Body of pancreas (tissue), 4 donors: ENCODE measurements around the gene ACSL4. TPM values are rescaled to one million over a fixed set of nuclear protein-coding genes. Genes with fewer than 3 reads are reported as not detected.
"Not testable (repeated sequence)": the region's sequence is repeated elsewhere in the genome, so short reads cannot be mapped to it uniquely, and the experiment has no call there.

Source experiments
- ATAC-seq: fragments of 150-250 bp; one replicate; pipeline ENCODE4 v1.9.1; 2016
- DNase-seq, 4 donors: peaks; one replicate each; pipeline ENCODE4 v3.0.0-alpha.2; 2019
- H3K27ac ChIP-seq, 4 donors: fragments of 200-600 bp; sonication (generic); 1 replicate in 3 of 4; 2 replicates in 1 of 4; pipeline versions ENCODE4 v1.5.1 to v1.6.1; 2016 to 2019; ENCODE audit warnings: mild to moderate bottlenecking in 1 of 4, mixed read lengths in 1 of 4, moderate library complexity in 1 of 4
- H3K27me3 ChIP-seq, 2 donors: fragments of 200-600 bp; sonication (generic); one replicate each; pipeline ENCODE4 v1.6.0; 2016; ENCODE audit warnings: mild to moderate bottlenecking in 1 of 2
- H3K36me3 ChIP-seq, 2 donors: fragments of 200-600 bp; sonication (generic); replicated peaks in 1 of 2; 2 replicates each; pipeline ENCODE4 v1.5.1; 2016; ENCODE audit warnings: low read depth in 2 of 2; ENCODE audit not compliant: insufficient read depth in 1 of 2
- H3K4me1 ChIP-seq: fragments of 200-600 bp; sonication (generic); one replicate; pipeline ENCODE4 v1.6.0; 2016
- H3K4me3 ChIP-seq, 2 donors: fragments of 200-600 bp; sonication (generic); 1 replicate in 1 of 2; 2 replicates in 1 of 2; pipeline ENCODE4 v1.5.1; 2016 to 2019
- H3K9me3 ChIP-seq, 3 donors: fragments of 200-600 bp; sonication (generic); 1 replicate in 2 of 3; 2 replicates in 1 of 3; pipeline ENCODE4 v1.5.1; 2016
- POLR2A ChIP-seq, 3 donors: fragments of 450-650 bp; IDR thresholded peaks; one replicate each; pipeline ENCODE4 v1.6.1; 2016; ENCODE audit warnings: antibody characterized with exemption in 3 of 3, mild to moderate bottlenecking in 2 of 3
- WGBS, 2 donors: methylation state at CpG; one replicate each; pipeline ENCODE4 v1.1.5; 2017; 5-methylcytosine and 5-hydroxymethylcytosine counted together
- intact Hi-C: fragments of 100-400 bp; cut with DNase I; formaldehyde crosslinking; loops from one replicate; pipeline ENCODE4 v1.15.1; 2023
- total RNA-seq, 2 donors: library from RNA; depleted of rRNA; stranded (reverse); fragments of >200 nt; gene quantifications; one replicate each; pipeline ENCODE4 v1.1.0, GENCODE V29; 2016
- TF ChIP-seq, protein P1 (sequence below), 7 experiments: fragments of 450-650 bp in 4 of 7; fragments of 200-600 bp in 3 of 7; sonication (generic) in 3 of 7; IDR thresholded peaks; one replicate each; pipeline ENCODE4 v1.5.1; 2016 to 2019; ENCODE audit warnings: antibody characterized with exemption in 7 of 7

The ACSL4 gene
- total RNA-seq, 2 donors from 2014 or later: 10.5 to 18.9 TPM

DNA sequence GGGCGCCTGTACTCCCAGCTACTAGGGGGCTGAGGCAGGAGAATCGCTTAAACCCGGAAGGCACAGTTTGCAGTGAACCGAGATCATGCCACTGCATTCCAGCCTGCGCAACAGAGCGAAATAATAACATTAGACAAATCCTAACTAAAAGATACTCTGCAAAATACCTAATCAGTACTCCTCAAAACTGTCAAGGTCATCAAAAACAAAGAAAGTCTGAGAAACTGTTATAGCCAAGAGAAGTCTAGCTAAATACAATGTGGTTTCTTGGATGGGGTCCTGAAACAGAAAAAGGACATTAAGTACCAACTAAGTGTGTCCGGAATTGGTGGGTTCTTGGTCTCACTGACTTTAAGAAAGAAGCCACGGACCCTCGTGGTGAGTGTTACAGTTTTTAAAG is 14.6 kb upstream of the ACSL4 start:
- intact Hi-C loops: no loop called here
- TF ChIP-seq POLR2A (IDR thresholded peaks at IDR 0.05): no peak
- TF ChIP-seq, protein P1, sequence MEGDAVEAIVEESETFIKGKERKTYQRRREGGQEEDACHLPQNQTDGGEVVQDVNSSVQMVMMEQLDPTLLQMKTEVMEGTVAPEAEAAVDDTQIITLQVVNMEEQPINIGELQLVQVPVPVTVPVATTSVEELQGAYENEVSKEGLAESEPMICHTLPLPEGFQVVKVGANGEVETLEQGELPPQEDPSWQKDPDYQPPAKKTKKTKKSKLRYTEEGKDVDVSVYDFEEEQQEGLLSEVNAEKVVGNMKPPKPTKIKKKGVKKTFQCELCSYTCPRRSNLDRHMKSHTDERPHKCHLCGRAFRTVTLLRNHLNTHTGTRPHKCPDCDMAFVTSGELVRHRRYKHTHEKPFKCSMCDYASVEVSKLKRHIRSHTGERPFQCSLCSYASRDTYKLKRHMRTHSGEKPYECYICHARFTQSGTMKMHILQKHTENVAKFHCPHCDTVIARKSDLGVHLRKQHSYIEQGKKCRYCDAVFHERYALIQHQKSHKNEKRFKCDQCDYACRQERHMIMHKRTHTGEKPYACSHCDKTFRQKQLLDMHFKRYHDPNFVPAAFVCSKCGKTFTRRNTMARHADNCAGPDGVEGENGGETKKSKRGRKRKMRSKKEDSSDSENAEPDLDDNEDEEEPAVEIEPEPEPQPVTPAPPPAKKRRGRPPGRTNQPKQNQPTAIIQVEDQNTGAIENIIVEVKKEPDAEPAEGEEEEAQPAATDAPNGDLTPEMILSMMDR (IDR thresholded peaks at IDR 0.05): no peak
- no peak for DNase-seq
- no peaks in the 10 kb centered on the region for H3K9me3 ChIP-seq
- H3K4me1 ChIP-seq: no peaks in the 10 kb centered on the region
- no peaks in the 10 kb centered on the region for H3K36me3 ChIP-seq
- H3K4me3 ChIP-seq: no peak overlapping the region
- H3K27ac ChIP-seq: no peak overlapping the region
- WGBS, 2 donors: 77 to 89% methylated on average over 3 to 7 of the region's 9 CpGs
- no peaks in the 10 kb centered on the region for H3K27me3 ChIP-seq
- no peak for ATAC-seq

DNA sequence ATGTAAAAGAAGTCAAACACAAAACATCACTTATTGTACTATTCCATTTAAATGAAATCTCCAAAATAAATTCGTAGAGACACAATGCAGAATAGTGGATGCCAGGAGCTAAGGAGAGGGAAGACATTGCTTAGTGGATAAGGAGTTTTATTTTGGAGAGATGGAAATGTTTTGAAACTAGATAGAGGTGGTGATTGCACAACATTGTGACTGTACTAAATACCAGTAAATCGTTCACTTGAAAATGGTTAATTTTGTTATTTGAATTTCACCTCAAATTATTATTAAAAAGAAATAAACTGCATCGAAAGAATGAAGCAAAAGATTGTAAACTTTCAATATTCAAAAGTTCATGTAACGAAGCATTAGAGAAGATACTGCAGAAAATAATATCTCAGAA is 9.7 kb upstream of the ACSL4 start:
- ATAC-seq (no peak), DNase-seq (no peak)
- Histone ChIP-seq H3K4me3 (no peak overlapping the region), H3K9me3 (no peaks in the 10 kb centered on the region), H3K27ac (no peak overlapping the region), H3K4me1 (peaks cover 8% of the 10 kb centered on the region), H3K36me3 (no peaks in the 10 kb centered on the region), H3K27me3 (no peaks in the 10 kb centered on the region)
- WGBS, 2 donors: 51 to 73% methylated on average over 4 of the region's 4 CpGs
- intact Hi-C loops: no loop called here
- no peak for TF ChIP-seq POLR2A (IDR thresholded peaks at IDR 0.05)
- TF ChIP-seq, protein P1 (IDR thresholded peaks at IDR 0.05): no peak

DNA sequence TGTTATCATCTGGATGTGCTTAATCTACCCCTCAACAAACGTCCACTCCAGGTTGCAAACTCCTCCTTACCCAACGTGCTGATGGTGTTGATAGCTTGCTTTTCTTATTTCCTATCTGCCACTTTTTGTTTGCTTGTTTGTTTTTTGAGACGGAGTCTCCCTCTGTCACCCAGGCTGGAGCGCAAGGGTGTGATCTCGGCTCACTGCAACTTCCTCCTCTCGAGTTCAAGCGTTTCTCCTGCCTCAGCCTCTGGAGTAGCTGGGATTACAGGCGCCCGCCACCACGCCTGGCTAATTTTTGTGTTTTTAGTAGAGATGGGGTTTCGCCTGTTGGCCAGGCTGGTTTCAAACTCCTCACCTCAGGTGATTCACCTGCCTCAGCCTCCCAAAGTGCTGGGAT is 7.8 kb upstream of the ACSL4 start:
- intact Hi-C loops: not testable (repeated sequence)

DNA sequence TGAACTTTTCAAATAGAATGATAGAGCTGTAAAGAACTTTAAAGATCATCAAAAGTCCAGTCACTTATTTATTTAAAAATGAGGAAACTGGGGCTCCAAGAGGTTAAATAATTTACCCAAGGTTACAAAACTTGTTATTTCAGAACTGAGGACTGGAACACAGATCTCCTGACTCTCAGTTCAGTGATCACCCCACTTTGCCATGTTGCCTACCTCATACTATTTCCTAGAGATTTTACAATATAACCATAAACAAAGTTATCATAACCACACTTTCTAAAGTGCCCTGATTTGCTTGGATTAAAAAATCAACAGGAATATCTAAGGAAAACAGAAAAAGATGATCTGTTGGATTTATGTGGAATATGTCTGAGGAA is 7.4 kb upstream of the ACSL4 start:
- DNase-seq (no peak), ATAC-seq (no peak)
- Histone ChIP-seq H3K27ac (peak overlapping the region in 1 of 4 donors; percentile 25), H3K4me3 (no peak overlapping the region), H3K4me1 (peaks cover 8% of the 10 kb centered on the region), H3K27me3 (no peaks in the 10 kb centered on the region), H3K9me3 (no peaks in the 10 kb centered on the region), H3K36me3 (no peaks in the 10 kb centered on the region)
- no peak for TF ChIP-seq POLR2A (IDR thresholded peaks at IDR 0.05)
- TF ChIP-seq, protein P1 (IDR thresholded peaks at IDR 0.05): no peak
- intact Hi-C loops: no loop called here

More for the DNA sequence above, 7.8 kb upstream of the ACSL4 start:
- H3K27ac ChIP-seq, ATAC-seq, H3K36me3 ChIP-seq, H3K4me3 ChIP-seq, H3K9me3 ChIP-seq, H3K4me1 ChIP-seq, H3K27me3 ChIP-seq: not testable (repeated sequence)
- WGBS, 2 donors: 59 to 75% methylated on average over 8 to 11 of the region's 11 CpGs
- DNase-seq: peak in 1 of 4 donors; percentile 2

DNA sequence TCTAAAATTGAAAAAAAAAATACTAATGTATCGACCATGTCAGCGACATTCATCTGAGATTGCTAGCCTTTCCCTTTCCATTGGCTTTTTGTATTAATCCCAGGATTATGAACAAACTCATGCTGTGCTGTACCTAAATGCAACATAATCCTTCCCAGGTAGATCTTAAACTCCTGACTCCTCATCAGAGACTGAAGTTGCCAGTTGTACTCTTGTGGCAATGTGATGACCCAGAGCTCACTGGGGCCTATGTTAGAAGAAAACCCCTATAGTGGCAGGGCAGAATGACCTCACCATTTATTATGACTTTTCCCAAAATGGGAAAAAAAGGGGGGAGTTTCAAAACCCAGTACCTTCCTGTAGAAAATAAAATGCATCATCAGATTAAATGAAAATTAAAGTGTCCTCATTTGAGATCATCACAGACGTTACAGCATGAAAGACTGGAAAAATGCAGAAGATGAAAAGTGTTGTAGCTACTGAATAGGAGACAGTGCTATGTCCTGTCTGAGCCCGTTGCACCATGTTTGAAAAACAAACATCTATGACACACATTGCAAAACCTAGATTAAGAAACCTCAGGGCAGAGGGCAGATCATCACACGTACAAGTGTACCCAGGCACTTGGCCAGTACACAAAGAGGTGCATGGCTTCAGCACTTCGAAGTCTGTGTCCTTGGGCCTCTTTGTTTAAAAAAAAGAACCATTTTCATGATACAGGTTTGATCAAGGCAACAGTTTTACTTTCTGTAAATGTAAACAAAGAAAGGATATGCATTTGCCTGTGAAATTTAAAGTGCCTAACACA is 6.8 kb upstream of the ACSL4 start:
- Histone ChIP-seq H3K9me3 (no peaks in the 10 kb centered on the region), H3K36me3 (no peaks in the 10 kb centered on the region), H3K4me1 (peaks cover 8% of the 10 kb centered on the region), H3K27ac (peak overlapping the region in 1 of 4 donors; percentile 39), H3K4me3 (no peak overlapping the region), H3K27me3 (no peaks in the 10 kb centered on the region)
- TF ChIP-seq, protein P1 (IDR thresholded peaks at IDR 0.05): no peak
- no peak for TF ChIP-seq POLR2A (IDR thresholded peaks at IDR 0.05)
- DNase-seq: peak; percentile 11 to 58 (median 22)
- peak; percentile 63 for ATAC-seq
- intact Hi-C loops: no loop called here
- 48 to 52% methylated on average over 4 to 6 of the region's 6 CpGs for WGBS, 2 donors
